HEK293 (cell line): ENCODE data around the gene CLIP3.

Experiments
- KLF17 ChIP-seq: fragments of 450-650 bp; formaldehyde crosslinking; IDR thresholded peaks from 2 replicates; pipeline ENCODE4 v1.5.1; 2016; ENCODE audit warnings: missing biosample characterization, missing genetic modification characterization
- MYNN ChIP-seq: fragments of 450-650 bp; formaldehyde crosslinking; IDR thresholded peaks from 2 replicates; pipeline ENCODE4 v1.5.1; 2016; ENCODE audit warnings: missing biosample characterization, missing genetic modification characterization, borderline replicate concordance
- SP3 ChIP-seq: fragments of 450-650 bp; formaldehyde crosslinking; IDR thresholded peaks from 2 replicates; pipeline ENCODE4 v1.5.1; 2016; ENCODE audit warnings: missing biosample characterization, missing genetic modification characterization
- WT1 ChIP-seq: fragments of 450-650 bp; formaldehyde crosslinking; IDR thresholded peaks from 2 replicates; pipeline ENCODE4 v1.5.1; 2016; ENCODE audit warnings: missing biosample characterization, missing genetic modification characterization
- YY1 ChIP-seq: fragments of 450-650 bp; formaldehyde crosslinking; IDR thresholded peaks from 2 replicates; pipeline ENCODE4 v1.5.1; 2018; ENCODE audit warnings: missing biosample characterization, missing genetic modification characterization
- YY2 ChIP-seq: fragments of 450-650 bp; formaldehyde crosslinking; IDR thresholded peaks from 2 replicates; pipeline ENCODE4 v1.5.1; 2016; ENCODE audit warnings: missing biosample characterization, missing genetic modification characterization
- ZBTB17 ChIP-seq: fragments of 450-650 bp; formaldehyde crosslinking; IDR thresholded peaks from 2 replicates; pipeline ENCODE4 v1.5.1; 2016; ENCODE audit warnings: missing biosample characterization, missing genetic modification characterization
- ZFP37 ChIP-seq: fragments of 450-650 bp; formaldehyde crosslinking; IDR thresholded peaks from 2 replicates; pipeline ENCODE4 v1.5.1; 2016; ENCODE audit warnings: missing biosample characterization, missing genetic modification characterization
- ZNF133 ChIP-seq: fragments of 450-650 bp; formaldehyde crosslinking; IDR thresholded peaks from 2 replicates; pipeline ENCODE4 v1.5.1; 2016; ENCODE audit warnings: missing biosample characterization, missing genetic modification characterization
- ZNF146 ChIP-seq: fragments of 450-650 bp; formaldehyde crosslinking; IDR thresholded peaks from 2 replicates; pipeline ENCODE4 v1.5.1; 2016; ENCODE audit warnings: missing biosample characterization, missing genetic modification characterization
- ZNF175 ChIP-seq: fragments of 450-650 bp; formaldehyde crosslinking; IDR thresholded peaks from 2 replicates; pipeline ENCODE4 v1.5.1; 2016; ENCODE audit warnings: missing biosample characterization, missing genetic modification characterization
- ZNF274 ChIP-seq, 2 experiments: fragments of 200-500 bp in 1 of 2; fragments of 450-650 bp in 1 of 2; sonication (Bioruptor generic) in 1 of 2; formaldehyde crosslinking in 1 of 2; IDR thresholded peaks; 2 replicates each; pipeline versions ENCODE4 v1.5.1 to v1.6.1; 2014 to 2016; ENCODE audit warnings: borderline replicate concordance in 1 of 2, inconsistent platforms in 1 of 2, low read length in 1 of 2, missing biosample characterization in 1 of 2, missing genetic modification characterization in 1 of 2
- ZNF366 ChIP-seq: fragments of 450-650 bp; formaldehyde crosslinking; conservative IDR thresholded peaks from 2 replicates; pipeline ENCODE4 v1.5.1; 2016; ENCODE audit warnings: missing biosample characterization, missing genetic modification characterization
- ZNF37A ChIP-seq: fragments of 450-650 bp; IDR thresholded peaks from 2 replicates; pipeline ENCODE4 v1.5.1; 2018; ENCODE audit warnings: missing biosample characterization, missing genetic modification characterization
- ZNF501 ChIP-seq: fragments of 450-650 bp; formaldehyde crosslinking; IDR thresholded peaks from 2 replicates; pipeline ENCODE4 v1.5.1; 2016; ENCODE audit warnings: missing biosample characterization, missing genetic modification characterization
- TF ChIP-seq, protein P1 (sequence below): fragments of 450-650 bp; formaldehyde crosslinking; IDR thresholded peaks from 2 replicates; pipeline ENCODE4 v1.5.1; 2016; ENCODE audit warnings: missing biosample characterization, missing genetic modification characterization
- TF ChIP-seq, protein P2 (sequence below): fragments of 450-650 bp; formaldehyde crosslinking; conservative IDR thresholded peaks from 2 replicates; pipeline ENCODE4 v1.5.1; 2016; ENCODE audit warnings: low read depth, missing biosample characterization, missing genetic modification characterization
- TF ChIP-seq, protein P3 (sequence below): fragments of 450-650 bp; formaldehyde crosslinking; IDR thresholded peaks from 2 replicates; pipeline ENCODE4 v1.5.1; 2016; ENCODE audit warnings: missing biosample characterization, missing genetic modification characterization
- TF ChIP-seq, protein P4 (sequence below): fragments of 450-650 bp; formaldehyde crosslinking; IDR thresholded peaks from 2 replicates; pipeline ENCODE4 v1.5.1; 2016; ENCODE audit warnings: missing biosample characterization, missing genetic modification characterization
- TF ChIP-seq, protein P5 (sequence below): fragments of 450-650 bp; formaldehyde crosslinking; IDR thresholded peaks from 2 replicates; pipeline ENCODE4 v1.5.1; 2016; ENCODE audit warnings: missing biosample characterization, missing genetic modification characterization

The CLIP3 gene

GRCh38 chr19:36054733-36055686, 22.3 kb upstream of the CLIP3 start, which contains the start of gene WDR62 (continued):
- TF ChIP-seq ZNF274 (IDR thresholded peaks at IDR 0.05; ENCODE audit: low read length) (no peak), ZNF274 (tag by site-specific recombination; IDR thresholded peaks at IDR 0.05; ENCODE audit: borderline replicate concordance) (no peak; the same call in 1 of the 2 replicates), ZNF366 (tag by site-specific recombination) (0 out of 2 replicates have a peak, but pooled peaks have one; percentile 12), ZNF37A (no peak), ZFP37 (tag by site-specific recombination) (peak; percentile 96), WT1 (peak; percentile 77), ZBTB17 (no peak; the same call in 1 of the 2 replicates), MYNN (tag by site-specific recombination) (peak; percentile 47; the same call in 1 of the 2 replicates), ZNF146 (tag by site-specific recombination) (peak; percentile 82), YY1 (tag by site-specific recombination) (peak; percentile 93), ZNF175 (0 out of 2 replicates have a peak, but pooled peaks have one; percentile 34), YY2 (tag by site-specific recombination) (peak; percentile 97), ZNF501 (tag by site-specific recombination) (peak; percentile 96), ZNF133 (no peak), SP3 (tag by site-specific recombination) (peak; percentile 66), KLF17 (tag by site-specific recombination) (peak; percentile 92)
- TF ChIP-seq, protein P1, sequence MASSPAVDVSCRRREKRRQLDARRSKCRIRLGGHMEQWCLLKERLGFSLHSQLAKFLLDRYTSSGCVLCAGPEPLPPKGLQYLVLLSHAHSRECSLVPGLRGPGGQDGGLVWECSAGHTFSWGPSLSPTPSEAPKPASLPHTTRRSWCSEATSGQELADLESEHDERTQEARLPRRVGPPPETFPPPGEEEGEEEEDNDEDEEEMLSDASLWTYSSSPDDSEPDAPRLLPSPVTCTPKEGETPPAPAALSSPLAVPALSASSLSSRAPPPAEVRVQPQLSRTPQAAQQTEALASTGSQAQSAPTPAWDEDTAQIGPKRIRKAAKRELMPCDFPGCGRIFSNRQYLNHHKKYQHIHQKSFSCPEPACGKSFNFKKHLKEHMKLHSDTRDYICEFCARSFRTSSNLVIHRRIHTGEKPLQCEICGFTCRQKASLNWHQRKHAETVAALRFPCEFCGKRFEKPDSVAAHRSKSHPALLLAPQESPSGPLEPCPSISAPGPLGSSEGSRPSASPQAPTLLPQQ (tag by site-specific recombination): peak; percentile 85
- TF ChIP-seq, protein P2, sequence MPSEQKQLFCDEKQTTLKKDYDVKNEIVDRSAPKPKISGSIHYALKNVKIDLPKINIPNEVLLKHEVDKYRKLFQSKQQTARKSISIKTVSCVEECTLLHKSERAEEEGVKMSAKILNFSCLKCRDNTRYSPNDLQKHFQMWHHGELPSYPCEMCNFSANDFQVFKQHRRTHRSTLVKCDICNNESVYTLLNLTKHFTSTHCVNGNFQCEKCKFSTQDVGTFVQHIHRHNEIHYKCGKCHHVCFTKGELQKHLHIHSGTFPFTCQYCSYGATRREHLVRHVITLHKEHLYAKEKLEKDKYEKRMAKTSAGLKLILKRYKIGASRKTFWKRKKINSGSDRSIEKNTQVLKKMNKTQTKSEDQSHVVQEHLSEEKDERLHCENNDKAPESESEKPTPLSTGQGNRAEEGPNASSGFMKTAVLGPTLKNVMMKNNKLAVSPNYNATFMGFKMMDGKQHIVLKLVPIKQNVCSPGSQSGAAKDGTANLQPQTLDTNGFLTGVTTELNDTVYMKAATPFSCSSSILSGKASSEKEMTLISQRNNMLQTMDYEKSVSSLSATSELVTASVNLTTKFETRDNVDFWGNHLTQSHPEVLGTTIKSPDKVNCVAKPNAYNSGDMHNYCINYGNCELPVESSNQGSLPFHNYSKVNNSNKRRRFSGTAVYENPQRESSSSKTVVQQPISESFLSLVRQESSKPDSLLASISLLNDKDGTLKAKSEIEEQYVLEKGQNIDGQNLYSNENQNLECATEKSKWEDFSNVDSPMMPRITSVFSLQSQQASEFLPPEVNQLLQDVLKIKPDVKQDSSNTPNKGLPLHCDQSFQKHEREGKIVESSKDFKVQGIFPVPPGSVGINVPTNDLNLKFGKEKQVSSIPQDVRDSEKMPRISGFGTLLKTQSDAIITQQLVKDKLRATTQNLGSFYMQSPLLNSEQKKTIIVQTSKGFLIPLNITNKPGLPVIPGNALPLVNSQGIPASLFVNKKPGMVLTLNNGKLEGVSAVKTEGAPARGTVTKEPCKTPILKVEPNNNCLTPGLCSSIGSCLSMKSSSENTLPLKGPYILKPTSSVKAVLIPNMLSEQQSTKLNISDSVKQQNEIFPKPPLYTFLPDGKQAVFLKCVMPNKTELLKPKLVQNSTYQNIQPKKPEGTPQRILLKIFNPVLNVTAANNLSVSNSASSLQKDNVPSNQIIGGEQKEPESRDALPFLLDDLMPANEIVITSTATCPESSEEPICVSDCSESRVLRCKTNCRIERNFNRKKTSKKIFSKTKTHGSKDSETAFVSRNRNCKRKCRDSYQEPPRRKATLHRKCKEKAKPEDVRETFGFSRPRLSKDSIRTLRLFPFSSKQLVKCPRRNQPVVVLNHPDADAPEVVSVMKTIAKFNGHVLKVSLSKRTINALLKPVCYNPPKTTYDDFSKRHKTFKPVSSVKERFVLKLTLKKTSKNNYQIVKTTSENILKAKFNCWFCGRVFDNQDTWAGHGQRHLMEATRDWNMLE: no peak
- TF ChIP-seq, protein P3, sequence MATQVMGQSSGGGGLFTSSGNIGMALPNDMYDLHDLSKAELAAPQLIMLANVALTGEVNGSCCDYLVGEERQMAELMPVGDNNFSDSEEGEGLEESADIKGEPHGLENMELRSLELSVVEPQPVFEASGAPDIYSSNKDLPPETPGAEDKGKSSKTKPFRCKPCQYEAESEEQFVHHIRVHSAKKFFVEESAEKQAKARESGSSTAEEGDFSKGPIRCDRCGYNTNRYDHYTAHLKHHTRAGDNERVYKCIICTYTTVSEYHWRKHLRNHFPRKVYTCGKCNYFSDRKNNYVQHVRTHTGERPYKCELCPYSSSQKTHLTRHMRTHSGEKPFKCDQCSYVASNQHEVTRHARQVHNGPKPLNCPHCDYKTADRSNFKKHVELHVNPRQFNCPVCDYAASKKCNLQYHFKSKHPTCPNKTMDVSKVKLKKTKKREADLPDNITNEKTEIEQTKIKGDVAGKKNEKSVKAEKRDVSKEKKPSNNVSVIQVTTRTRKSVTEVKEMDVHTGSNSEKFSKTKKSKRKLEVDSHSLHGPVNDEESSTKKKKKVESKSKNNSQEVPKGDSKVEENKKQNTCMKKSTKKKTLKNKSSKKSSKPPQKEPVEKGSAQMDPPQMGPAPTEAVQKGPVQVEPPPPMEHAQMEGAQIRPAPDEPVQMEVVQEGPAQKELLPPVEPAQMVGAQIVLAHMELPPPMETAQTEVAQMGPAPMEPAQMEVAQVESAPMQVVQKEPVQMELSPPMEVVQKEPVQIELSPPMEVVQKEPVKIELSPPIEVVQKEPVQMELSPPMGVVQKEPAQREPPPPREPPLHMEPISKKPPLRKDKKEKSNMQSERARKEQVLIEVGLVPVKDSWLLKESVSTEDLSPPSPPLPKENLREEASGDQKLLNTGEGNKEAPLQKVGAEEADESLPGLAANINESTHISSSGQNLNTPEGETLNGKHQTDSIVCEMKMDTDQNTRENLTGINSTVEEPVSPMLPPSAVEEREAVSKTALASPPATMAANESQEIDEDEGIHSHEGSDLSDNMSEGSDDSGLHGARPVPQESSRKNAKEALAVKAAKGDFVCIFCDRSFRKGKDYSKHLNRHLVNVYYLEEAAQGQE (tag by site-specific recombination): peak; percentile 7; the same call in 1 of the 2 replicates
- TF ChIP-seq, protein P4, sequence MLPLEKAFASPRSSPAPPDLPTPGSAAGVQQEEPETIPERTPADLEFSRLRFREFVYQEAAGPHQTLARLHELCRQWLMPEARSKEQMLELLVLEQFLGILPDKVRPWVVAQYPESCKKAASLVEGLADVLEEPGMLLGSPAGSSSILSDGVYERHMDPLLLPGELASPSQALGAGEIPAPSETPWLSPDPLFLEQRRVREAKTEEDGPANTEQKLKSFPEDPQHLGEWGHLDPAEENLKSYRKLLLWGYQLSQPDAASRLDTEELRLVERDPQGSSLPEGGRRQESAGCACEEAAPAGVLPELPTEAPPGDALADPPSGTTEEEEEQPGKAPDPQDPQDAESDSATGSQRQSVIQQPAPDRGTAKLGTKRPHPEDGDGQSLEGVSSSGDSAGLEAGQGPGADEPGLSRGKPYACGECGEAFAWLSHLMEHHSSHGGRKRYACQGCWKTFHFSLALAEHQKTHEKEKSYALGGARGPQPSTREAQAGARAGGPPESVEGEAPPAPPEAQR: peak; percentile 71; the same call in 1 of the 2 replicates
- TF ChIP-seq, protein P5, sequence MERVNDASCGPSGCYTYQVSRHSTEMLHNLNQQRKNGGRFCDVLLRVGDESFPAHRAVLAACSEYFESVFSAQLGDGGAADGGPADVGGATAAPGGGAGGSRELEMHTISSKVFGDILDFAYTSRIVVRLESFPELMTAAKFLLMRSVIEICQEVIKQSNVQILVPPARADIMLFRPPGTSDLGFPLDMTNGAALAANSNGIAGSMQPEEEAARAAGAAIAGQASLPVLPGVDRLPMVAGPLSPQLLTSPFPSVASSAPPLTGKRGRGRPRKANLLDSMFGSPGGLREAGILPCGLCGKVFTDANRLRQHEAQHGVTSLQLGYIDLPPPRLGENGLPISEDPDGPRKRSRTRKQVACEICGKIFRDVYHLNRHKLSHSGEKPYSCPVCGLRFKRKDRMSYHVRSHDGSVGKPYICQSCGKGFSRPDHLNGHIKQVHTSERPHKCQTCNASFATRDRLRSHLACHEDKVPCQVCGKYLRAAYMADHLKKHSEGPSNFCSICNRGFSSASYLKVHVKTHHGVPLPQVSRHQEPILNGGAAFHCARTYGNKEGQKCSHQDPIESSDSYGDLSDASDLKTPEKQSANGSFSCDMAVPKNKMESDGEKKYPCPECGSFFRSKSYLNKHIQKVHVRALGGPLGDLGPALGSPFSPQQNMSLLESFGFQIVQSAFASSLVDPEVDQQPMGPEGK (tag by site-specific recombination): peak; percentile 91
